Measurements from ENCODE around the gene RFNG.

The RFNG gene

GRCh38 chr17:82012640-82013295 is 38.8 kb downstream of the RFNG start:
- peak overlapping the region in 2 of 3 experiments; percentile 51 to 56 for H3K27ac Mint-ChIP-seq
- no peaks in the 10 kb centered on the region for H3K4me1 Mint-ChIP-seq
- H3K36me3 Mint-ChIP-seq (ENCODE audit: low read depth), result no peaks in the 10 kb centered on the region
- H3K4me3 Mint-ChIP-seq, result no peak overlapping the region
- no peaks in the 10 kb centered on the region for H3K9me3 Mint-ChIP-seq
- no peaks in the 10 kb centered on the region for H3K27me3 Mint-ChIP-seq (ENCODE audit: low read depth)
- TF ChIP-seq, protein P1, sequence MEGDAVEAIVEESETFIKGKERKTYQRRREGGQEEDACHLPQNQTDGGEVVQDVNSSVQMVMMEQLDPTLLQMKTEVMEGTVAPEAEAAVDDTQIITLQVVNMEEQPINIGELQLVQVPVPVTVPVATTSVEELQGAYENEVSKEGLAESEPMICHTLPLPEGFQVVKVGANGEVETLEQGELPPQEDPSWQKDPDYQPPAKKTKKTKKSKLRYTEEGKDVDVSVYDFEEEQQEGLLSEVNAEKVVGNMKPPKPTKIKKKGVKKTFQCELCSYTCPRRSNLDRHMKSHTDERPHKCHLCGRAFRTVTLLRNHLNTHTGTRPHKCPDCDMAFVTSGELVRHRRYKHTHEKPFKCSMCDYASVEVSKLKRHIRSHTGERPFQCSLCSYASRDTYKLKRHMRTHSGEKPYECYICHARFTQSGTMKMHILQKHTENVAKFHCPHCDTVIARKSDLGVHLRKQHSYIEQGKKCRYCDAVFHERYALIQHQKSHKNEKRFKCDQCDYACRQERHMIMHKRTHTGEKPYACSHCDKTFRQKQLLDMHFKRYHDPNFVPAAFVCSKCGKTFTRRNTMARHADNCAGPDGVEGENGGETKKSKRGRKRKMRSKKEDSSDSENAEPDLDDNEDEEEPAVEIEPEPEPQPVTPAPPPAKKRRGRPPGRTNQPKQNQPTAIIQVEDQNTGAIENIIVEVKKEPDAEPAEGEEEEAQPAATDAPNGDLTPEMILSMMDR (IDR thresholded peaks at IDR 0.05; ENCODE audit: unreplicated experiment in 3 of 3), result no peak

DNA sequence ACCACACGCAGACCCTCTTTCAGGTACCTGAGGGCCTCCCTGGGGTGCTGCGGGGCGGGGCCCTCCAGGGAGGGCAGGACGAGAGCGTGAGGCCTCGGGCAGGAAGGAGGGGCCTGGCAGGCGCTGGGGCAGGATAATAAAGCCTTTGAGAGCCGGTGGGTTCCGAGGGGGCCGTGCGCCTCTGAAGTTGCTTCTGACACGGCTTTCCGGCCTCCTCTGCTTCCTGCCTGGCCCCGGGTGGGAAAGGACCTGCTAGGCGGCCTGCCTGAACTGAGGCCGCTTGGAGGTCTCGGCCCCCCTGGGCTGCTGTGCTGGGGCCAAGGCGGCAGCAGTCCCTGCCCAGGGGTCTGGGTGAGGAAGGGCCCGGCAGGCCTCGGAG is 39.4 kb downstream of the RFNG start:
- Mint-ChIP-seq H3K27ac (no peak overlapping the region), H3K4me3 (no peak overlapping the region), H3K9me3 (no peaks in the 10 kb centered on the region), H3K36me3 (ENCODE audit: low read depth) (no peaks in the 10 kb centered on the region), H3K27me3 (ENCODE audit: low read depth) (no peaks in the 10 kb centered on the region), H3K4me1 (no peaks in the 10 kb centered on the region)
- TF ChIP-seq, protein P1 (IDR thresholded peaks at IDR 0.05; ENCODE audit: unreplicated experiment in 3 of 3), result no peak

- no peaks in the 10 kb centered on the region for H3K9me3 Mint-ChIP-seq
- H3K27me3 Mint-ChIP-seq (ENCODE audit: low read depth), result no peaks in the 10 kb centered on the region
- H3K36me3 Mint-ChIP-seq (ENCODE audit: low read depth), result no peaks in the 10 kb centered on the region
- H3K27ac Mint-ChIP-seq, result no peak overlapping the region
- TF ChIP-seq, protein P1 (IDR thresholded peaks at IDR 0.05; ENCODE audit: unreplicated experiment in 3 of 3), result no peak
- H3K4me3 Mint-ChIP-seq, result no peak overlapping the region
- no peaks in the 10 kb centered on the region for H3K4me1 Mint-ChIP-seq
Measured at GRCh38 chr17:82011617-82012187, 39.9 kb downstream of the RFNG start.

DNA sequence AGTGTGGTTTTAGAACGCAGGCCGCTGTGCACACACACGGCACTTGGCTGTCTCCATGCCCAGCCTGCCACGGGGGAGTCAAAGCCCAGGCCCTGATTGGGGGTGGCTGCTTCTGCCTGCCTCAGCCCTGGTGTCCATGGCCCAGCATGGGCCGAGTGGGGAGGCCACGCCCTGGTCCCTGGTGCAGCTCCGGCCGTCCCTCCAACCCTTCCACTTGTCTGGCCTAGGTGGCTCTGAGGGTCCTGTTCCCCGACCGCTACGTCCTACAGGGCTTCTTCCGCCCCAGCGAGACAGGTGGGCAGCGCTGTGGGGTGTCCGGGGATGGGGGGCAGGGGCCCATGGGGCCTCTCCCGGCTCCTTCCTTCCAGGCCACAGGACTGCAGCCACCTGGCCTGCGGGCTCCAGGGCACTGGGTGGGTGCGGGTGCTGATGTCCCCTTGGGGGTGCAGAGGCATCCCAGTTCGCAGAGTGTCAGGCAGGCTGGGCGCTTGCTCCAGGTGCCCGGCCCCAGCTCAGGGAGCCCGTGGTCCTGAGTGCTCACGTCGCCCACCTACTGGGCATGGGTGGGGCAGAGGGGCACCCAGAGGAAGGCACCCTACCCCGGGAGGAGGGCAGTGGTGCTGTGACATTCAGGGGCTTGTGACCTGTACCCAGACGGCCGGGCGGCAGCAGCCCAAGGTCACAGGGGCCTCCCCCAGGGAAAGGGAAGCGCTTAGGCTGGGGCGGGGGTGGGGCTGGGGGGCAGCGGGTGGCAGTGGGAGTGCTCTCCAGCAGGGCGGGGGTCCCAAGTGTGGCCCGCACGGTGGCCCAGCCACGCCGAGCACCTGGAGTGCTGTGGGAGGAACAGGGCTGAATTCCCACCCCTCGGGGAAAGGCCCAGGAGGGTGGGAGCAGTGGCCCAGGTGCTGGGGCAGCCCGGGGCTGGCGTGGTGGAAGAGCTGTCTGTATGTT is 40.8 kb downstream of the RFNG start:
- H3K9me3 Mint-ChIP-seq, result no peaks in the 10 kb centered on the region
- no peak overlapping the region for H3K27ac Mint-ChIP-seq
- H3K4me1 Mint-ChIP-seq, result peaks cover 7% of the 10 kb centered on the region
- no peak overlapping the region for H3K4me3 Mint-ChIP-seq
- no peaks in the 10 kb centered on the region for H3K27me3 Mint-ChIP-seq (ENCODE audit: low read depth)
- TF ChIP-seq, protein P1 (IDR thresholded peaks at IDR 0.05; ENCODE audit: unreplicated experiment in 3 of 3), result no peak
- H3K36me3 Mint-ChIP-seq (ENCODE audit: low read depth), result no peaks in the 10 kb centered on the region

DNA sequence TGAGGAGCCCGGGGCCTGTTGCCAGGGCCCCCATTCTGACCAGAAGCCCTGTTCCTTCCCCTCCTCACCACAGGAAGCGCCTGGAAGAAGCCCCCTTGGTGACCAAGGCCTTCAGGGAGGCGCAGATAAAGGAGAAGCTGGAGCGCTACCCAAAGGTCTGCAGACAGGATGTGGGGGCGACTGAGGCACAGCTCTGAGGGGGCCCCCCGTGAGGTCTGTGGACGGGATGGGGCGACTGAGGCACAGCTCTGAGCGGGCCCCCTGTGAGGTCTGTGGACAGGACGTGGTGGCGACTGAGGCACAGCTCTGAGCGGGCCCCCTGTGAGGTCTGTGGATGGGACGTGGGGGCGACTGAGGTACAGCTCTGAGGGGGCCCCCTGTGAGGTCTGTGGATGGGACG is 42.2 kb downstream of the RFNG start:
- Mint-ChIP-seq H3K9me3 (no peaks in the 10 kb centered on the region), H3K27me3 (ENCODE audit: low read depth) (no peaks in the 10 kb centered on the region), H3K27ac (no peak overlapping the region), H3K4me1 (peaks cover 9% of the 10 kb centered on the region), H3K4me3 (no peak overlapping the region), H3K36me3 (ENCODE audit: low read depth) (no peaks in the 10 kb centered on the region)
- TF ChIP-seq, protein P1 (IDR thresholded peaks at IDR 0.05; ENCODE audit: unreplicated experiment in 3 of 3), result no peak

Measured in nephron (organoid).